Embryonic facial prominence (tissue), 1 donor: ENCODE measurements around the gene ZDHHC14.
"Not testable (repeated sequence)": the region's sequence is repeated elsewhere in the genome, so short reads cannot be mapped to it uniquely, and the experiment has no call there.

ENCODE experiments used
- DNase-seq: peaks from one replicate; pipeline ENCODE4 v3.0.0-alpha.2; 2016; ENCODE audit errors: extremely low spot score

Gene ZDHHC14

DNA sequence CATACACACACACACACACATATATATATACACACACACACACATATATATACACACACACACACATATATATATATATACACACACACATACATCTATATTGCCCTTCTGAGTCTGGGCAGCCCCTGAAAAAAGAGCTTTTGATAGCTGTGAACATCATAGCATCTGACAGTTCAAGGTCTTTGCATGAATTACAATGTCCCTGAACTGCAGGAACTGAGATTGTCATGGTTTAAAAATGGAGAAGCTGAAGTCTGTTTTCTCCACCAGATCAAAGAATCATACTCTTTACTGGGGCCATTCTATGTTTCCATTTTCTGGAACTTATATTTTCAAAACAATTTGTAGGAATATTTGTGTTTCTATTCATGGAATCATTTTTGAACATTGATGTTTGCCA is 189.8 kb downstream of the ZDHHC14 start:
- DNase-seq: no peak

GRCh38 chr6:157571269-157571668 is 190.3 kb downstream of the ZDHHC14 start:
- no peak for DNase-seq

- DNase-seq: no peak
Observed at GRCh38 chr6:157571950-157572349, 191.0 kb downstream of the ZDHHC14 start.

GRCh38 chr6:157574851-157575424 is 193.9 kb downstream of the ZDHHC14 start:
- DNase-seq: no peak

GRCh38 chr6:157575436-157576145 is 194.6 kb downstream of the ZDHHC14 start:
- DNase-seq: no peak

DNA sequence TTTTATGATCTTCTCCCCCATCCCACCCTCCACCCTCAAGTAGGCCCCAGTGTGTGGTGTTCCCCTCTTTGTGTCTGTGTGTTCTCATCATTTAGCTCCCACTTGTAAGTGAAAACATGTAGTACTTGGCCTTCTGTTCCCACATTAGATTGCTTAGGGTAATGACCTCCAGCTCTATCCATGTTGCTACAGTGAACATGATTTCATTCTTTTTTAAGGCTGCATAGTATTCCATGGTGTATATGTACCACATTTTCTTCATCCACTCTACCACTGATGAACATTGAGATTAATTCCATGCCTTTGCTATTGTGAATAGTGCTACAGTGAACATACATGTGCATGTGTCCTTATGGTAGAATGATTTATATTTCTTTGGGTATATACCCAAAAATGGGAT is 196.0 kb downstream of the ZDHHC14 start:
- not testable (repeated sequence) for DNase-seq

DNA sequence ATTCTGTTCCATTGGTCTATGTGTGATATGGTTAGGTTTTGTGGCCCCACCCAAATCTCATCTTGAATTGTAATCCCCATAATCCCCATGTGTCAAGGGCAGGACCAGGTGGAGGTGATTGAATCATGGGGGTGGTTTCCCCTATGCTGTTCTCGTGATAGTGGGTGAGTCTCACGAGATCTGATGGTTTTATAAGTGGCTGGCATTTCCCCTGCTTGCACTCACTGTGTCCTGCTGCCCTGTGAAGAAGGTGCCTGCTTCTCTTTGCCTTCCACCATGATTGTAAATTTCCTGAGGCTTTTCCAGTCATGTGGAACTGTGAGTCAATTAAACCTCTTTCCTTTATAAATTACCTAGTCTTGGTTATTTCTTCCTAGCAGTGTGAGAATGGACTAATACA is 197.5 kb downstream of the ZDHHC14 start:
- DNase-seq: not testable (repeated sequence)

DNA sequence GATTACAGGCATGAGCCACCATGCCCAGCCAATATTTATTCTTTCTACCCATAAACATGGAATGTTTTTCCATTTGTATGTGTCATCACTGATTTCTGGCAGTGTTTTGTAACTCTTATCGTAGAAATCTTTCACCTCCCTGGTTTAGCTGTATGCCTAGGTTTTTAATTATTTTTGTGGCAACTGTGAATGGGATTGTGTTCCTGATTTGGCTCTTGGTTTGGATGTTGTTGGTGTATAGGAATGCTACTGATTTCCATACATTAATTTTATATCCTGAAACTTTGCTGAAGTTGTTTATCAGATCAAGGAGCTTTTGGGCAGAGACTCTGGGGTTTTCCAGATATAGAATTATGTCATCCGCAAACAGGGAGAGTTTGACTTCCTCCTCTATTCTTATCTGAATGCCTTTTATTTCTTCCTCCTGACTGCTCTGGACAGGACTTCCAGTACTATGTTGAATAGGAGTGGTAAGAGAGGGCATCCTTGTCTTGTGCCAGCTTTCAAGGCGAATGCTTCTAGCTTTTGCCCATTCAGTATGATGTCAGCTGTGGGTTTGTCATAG is 198.6 kb downstream of the ZDHHC14 start:
- DNase-seq: no peak

DNA sequence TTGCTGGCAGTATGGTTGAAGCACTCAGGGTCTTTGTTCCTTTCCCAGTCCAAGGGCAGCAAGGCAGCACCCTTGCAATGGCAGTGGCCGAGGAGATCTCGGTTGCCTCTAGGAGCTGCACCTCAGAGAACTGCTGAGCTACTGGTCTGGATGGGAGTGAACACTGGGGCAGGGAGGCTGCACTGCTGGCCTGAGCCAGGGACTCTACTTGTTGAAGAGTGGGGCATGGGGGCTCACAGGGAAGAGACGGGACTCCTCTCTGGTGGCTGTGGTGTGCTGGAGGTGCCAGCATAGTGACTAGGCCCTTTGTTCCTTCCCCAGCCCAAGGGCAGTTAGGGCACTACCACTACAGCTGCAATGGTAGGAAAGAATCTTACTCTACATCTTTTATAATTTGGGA is 203.0 kb downstream of the ZDHHC14 start:
- no peak for DNase-seq

GRCh38 chr6:157585274-157586087 is 204.5 kb downstream of the ZDHHC14 start:
- DNase-seq: no peak

DNA sequence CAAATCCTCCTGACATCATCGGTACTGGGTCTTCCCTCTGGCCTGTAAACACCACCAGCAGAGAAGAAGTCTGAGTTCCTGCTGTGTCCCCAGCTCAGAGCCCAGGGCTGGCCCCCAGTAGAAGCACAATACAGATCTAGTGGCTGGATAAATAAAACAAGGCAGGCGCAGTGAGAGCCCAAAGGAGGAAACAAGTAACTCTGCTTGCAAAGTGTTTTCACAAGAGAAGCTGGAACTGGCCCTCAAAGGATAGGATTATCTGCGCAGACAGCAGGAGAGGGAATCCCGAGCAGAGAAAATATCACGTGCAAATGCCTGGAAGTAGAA is 205.1 kb downstream of the ZDHHC14 start:
- DNase-seq: no peak

GRCh38 chr6:157586476-157587126 is 205.6 kb downstream of the ZDHHC14 start:
- DNase-seq: no peak

GRCh38 chr6:157587127-157587926 is 206.3 kb downstream of the ZDHHC14 start:
- no peak for DNase-seq

DNA sequence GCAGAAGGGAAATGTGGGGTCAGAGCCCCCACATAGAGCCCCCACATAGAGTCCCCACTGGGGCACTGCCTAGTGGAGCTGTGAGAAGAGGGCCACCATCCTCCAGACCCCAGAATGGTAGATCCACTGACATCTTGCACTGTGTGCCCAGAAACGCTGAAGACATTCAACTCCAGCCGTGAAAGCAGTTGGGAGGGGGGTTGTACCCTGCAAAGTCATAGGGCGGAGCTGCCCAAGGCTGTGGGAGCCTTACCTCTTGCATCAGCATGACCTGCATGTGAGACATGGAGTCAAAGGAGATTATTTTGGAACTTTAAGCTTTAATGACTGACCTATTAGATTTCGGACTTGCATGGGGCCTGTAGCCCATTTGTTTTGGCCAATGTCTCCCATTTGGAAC is 209.7 kb downstream of the ZDHHC14 start:
- not testable (repeated sequence) for DNase-seq

GRCh38 chr6:157592541-157592940 is 211.6 kb downstream of the ZDHHC14 start:
- DNase-seq: no peak

- DNase-seq: no peak
Observed at GRCh38 chr6:157592980-157593379, 212.0 kb downstream of the ZDHHC14 start.

GRCh38 chr6:157593596-157593995 is 212.6 kb downstream of the ZDHHC14 start:
- DNase-seq: no peak

- no peak for DNase-seq
Observed at GRCh38 chr6:157594292-157594691, 213.3 kb downstream of the ZDHHC14 start.

- no peak for DNase-seq
Observed at GRCh38 chr6:157595768-157596167, 214.8 kb downstream of the ZDHHC14 start.

GRCh38 chr6:157596461-157596860 is 215.5 kb downstream of the ZDHHC14 start:
- DNase-seq: no peak

DNA sequence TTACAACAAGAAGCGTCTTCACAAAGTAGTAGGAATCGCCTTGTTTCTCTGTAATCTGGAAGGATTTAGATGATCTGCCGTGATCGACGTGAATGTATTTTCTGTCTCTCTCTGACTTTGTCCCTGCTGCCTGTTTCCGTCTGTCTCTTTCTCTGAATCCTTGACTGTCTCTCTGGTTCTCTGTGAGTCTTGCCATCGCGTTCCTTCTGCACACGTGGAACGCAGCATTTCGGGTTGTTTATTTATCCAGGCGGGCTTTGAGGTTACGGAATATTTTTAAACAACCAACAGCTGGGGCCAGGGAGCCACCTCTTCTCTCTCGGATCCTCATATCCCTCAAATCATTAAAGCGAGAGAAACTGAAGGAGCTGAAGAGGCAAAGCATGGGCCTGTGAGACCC is 215.9 kb downstream of the ZDHHC14 start:
- no peak for DNase-seq
